HG03045 (cell line): ENCODE results near the gene POLR2H.

Experiments
- ATAC-seq: cut with Tn5 transposase; IDR thresholded peaks from one replicate; pipeline ENCODE4 v1.9.1; 2021; ENCODE audit warnings: mild to moderate bottlenecking, moderate library complexity; ENCODE audit not compliant: unreplicated experiment

Gene POLR2H

DNA sequence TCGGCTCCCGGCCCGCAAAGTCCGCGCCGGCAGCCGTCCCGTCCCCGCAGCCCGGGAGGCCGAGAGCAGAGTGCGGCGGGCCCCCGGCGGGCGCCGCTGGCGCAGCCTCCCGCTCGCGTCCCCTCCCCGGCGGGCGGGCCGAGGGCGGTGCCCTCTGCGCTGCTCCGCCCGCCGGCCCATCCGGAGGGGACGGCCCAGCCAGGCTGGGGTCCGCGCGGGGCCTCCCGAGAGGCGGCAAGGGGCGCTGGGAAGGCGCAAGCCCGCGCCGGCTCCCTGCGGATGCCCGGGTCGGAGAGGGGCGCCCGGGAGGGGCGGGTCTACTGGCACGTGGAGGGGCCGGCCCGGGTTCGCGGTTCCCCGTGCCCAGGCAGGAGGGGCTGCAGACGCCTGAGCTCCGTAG, at the start of gene POLR2H, which contains the start of gene CLCN2:
TSS of gene POLR2H (plus strand) at position 179 of the 400 bp plus-strand sequence. CDS start 1,783 bp downstream, outside the sequence.
TSS of gene CLCN2 (minus strand) at position 74 of the 400 bp plus-strand sequence. CDS start 126 bp downstream, outside the sequence.
- ATAC-seq = peak; percentile 40

DNA sequence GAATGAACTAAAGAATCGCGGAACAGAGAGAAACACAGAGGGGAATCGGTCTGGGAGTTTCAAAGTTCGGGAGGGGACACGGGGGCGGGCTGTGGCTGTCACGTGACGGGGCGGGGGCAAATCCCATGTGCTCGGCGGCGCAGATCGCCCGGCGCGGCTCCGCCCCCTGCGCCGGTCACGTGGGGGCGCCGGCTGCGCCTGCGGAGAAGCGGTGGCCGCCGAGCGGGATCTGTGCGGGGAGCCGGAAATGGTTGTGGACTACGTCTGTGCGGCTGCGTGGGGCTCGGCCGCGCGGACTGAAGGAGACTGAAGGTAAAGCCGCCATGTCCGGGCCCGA, 47.2 kb upstream of the POLR2H start, which contains the start of gene EIF4G1:
TSS of gene EIF4G1 (plus strand) at position 244 of the 337 bp plus-strand sequence. CDS start 1,191 bp downstream, outside the sequence.
- peak; percentile 86 for ATAC-seq

DNA sequence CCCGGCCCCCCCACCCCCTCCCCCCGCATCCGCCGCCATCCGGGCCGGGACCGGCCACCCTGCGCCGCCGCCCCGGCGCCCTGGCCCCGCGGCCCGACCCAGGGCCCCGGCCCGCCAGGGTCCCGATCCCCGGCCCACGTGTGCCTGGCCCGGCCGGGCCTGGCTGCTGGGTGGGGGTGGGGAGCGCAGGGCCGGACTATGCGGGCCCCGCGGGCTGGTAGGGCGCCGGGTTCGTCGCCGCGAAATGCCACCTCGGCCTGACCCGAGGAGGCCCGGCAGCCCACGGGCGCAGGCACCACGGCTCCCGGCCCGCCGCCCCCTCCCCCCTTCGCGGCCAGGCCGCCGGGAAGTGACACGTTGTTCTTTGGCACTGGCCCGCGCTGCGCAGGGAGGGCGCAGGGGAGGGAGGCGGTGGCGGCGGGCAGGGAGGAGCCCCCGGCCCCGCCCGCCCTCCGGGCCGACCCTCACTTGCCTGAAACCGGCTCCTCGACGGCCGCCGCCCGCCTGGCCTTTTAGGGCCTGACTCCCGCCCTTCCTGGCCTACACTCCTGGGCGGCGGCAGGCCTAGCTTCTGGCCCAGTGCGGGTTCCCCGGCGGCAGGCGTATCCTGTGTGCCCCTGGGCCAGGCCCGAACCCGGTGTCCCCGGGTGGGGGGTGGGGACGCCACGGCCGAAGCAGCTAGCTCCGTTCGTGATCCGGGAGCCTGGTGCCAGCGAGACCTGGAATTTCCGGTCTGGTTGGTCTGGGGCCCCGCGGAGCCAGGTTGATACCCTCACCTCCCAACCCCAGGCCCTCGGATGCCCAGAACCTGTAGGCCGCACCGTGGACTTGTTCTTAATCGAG, 46.6 kb upstream of the POLR2H start:
- peak; percentile 44 for ATAC-seq

DNA sequence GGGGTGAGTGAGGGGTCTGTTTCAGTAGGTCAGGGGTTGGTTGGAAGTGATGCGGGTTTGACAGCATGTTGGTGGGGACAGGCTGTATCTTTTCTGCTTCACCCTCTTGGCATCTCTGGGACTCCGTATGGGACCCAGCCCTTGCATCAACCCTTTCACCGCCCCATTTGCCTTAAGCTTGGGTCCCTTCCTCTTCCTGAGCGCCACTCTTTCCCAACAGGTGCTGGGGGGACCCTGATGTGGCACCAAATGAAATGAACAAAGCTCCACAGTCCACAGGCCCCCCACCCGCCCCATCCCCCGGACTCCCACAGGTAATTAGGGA, 46.0 kb upstream of the POLR2H start:
- ATAC-seq = peak; percentile 5

DNA sequence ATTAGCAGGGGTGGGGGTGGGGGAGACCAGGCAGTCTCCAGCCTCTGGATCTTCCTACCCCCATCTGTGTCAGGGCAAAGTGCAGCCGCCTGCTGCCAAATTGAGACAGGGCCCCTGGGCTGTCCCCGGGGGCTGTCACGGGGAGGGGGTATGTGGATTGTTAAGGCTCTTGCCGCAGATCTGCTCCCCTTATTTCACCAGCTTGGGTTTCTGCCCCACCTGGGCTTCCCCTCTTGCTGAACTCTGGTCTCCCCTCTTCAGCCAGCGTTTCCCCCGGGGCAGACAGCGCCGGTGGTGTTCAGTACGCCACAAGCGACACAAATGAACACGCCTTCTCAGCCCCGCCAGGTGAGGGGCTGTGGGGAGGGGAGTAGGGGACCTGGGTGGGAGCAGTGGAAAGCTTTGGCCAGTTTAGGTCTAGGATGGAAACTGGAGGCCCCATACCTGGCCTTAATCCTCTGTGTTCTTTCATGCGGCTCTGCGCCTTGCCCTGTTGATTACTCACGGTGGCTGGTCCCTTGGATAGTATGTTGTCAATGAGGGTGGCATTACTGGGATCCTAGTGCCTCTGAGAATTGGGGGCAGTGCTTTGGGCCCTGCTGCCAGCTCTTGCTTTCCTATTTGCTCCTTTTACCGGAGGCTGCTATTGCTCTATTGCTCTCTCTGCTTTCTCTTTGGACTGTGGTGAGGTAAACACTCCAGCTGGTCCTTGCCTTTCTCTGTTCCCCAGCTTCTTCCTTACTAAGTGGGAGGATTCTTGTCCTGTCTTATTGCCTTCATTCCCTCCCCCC, 45.4 kb upstream of the POLR2H start:
- no peak for ATAC-seq

DNA sequence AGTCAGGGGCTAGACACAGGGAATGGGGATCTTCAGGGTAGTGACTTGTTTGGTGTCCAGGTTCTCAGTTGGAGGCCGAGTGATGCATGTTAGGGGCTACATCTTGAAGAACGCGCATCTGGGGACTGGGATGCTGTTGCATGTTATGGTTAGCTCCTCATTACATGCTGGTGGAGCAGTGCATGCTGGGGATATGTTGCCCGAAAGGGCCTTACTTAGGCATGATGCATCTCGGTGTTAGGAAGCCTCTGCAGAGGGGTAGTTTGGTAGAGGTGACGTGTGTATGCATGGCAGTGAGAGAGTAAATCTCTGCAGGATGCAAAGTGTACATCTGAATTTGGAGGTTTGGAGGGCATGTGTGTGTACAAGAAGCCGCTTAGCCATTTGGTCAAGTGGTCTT, 44.7 kb upstream of the POLR2H start:
- no peak for ATAC-seq

DNA sequence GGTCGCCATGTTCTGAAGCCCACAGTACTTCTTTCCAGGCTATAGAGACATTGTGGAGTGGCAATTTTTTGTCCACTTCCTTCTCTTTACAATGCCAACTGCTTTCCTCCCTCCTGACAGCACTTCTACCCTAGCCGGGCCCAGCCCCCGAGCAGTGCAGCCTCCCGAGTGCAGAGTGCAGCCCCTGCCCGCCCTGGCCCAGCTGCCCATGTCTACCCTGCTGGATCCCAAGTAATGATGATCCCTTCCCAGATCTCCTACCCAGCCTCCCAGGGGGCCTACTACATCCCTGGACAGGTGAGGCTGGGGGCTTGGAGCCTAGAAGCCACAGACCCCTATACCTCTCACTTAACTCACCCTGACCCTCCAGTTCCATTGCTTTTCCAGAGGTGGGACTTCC, 44.3 kb upstream of the POLR2H start:
- no peak for ATAC-seq

DNA sequence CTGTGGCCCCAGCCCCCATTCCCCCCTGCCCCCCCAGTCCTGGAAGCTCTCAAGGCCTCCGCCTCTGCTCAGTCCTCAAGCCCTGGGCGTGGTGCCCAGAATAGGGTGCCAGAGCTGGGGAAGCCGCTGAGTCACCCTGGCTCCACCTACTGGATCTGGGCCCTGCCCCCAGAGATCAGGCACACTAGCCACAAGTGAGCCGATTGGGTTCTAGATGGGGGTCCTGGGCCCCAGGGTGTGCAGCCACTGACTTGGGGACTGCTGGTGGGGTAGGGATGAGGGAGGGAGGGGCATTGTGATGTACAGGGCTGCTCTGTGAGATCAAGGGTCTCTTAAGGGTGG, 41.4 kb upstream of the POLR2H start:
- ATAC-seq = no peak

DNA sequence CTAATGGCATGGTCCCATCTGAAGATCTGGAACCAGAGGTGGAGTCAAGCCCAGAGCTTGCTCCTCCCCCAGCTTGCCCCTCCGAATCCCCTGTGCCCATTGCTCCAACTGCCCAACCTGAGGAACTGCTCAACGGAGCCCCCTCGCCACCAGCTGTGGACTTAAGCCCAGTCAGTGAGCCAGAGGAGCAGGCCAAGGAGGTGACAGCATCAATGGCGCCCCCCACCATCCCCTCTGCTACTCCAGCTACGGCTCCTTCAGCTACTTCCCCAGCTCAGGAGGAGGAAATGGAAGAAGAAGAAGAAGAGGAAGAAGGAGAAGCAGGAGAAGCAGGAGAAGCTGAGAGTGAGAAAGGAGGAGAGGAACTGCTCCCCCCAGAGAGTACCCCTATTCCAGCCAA, 39.8 kb upstream of the POLR2H start:
- no peak for ATAC-seq

DNA sequence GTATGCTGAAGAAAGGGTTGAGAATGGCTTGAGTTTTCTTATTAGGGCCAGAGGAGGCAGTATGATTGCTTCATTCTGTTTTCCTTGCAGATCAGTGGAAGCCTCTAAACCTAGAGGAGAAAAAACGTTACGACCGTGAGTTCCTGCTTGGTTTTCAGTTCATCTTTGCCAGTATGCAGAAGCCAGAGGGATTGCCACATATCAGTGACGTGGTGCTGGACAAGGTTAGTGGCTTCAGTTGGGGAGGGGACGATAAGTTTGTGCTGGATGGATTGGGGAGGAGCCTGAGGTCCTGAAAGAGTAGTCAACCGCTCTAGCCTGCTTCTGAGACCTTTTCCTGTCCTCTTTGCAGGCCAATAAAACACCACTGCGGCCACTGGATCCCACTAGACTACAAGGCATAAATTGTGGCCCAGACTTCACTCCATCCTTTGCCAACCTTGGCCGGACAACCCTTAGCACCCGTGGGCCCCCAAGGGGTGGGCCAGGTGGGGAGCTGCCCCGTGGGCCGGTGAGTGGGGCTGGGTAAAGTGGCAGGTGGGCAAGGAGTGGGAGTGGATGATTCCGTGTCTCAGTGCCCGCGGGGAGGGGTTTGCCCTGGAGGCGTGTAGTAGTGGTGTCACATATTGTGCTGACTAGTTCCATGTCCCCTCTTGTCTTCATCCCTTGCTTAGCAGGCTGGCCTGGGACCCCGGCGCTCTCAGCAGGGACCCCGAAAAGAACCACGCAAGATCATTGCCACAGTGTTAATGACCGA, 38.6 kb upstream of the POLR2H start:
- ATAC-seq = no peak

DNA sequence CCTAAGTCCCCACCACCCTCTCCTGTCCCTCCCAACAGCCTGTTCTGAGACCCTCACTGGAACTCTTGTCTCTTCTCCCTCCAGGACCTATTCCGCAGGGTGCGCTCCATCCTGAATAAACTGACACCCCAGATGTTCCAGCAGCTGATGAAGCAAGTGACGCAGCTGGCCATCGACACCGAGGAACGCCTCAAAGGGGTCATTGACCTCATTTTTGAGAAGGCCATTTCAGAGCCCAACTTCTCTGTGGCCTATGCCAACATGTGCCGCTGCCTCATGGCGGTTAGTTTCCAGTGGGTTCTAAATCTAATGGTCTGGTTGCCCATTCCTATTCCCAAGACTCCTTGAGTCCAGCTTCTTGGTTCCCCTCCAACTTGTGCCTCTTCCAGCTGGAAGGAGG, 37.8 kb upstream of the POLR2H start:
- no peak for ATAC-seq

DNA sequence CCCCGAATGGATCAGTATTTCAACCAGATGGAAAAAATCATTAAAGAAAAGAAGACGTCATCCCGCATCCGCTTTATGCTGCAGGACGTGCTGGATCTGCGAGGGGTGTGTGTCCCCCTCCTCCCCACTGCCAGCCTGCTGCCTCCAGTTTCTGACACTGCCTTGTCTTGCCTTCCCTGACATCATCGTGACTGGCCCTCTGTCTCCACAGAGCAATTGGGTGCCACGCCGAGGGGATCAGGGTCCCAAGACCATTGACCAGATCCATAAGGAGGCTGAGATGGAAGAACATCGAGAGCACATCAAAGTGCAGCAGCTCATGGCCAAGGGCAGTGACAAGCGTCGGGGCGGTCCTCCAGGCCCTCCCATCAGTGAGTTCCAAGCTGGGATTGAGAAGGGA, 36.2 kb upstream of the POLR2H start:
- ATAC-seq = no peak

DNA sequence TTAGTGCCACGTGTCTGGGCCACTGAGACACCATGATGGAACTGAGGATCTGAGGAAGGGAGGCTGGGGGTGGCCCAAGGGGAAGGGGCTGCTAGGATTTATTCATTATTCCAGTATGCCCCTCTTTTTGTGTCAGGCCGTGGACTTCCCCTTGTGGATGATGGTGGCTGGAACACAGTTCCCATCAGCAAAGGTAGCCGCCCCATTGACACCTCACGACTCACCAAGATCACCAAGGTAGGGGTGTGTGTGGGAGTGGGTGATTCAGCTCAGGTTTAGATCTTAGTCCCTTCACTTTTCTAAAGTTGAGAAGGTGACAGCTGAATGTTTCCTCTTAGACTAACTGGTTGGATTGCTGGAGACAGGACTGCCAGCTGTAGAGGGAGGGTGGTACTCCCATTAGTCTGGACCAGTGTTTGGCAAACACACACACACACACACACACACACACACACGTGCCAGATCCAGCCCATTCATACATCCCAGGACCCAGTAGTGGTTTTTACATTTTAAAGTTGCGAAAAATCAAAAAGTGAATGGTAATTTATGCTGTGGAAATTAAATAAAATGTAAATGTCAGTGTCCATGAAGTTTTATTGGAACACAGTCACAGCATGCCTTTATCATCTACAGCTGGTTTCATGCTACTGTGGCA, 35.7 kb upstream of the POLR2H start:
- ATAC-seq = no peak

DNA sequence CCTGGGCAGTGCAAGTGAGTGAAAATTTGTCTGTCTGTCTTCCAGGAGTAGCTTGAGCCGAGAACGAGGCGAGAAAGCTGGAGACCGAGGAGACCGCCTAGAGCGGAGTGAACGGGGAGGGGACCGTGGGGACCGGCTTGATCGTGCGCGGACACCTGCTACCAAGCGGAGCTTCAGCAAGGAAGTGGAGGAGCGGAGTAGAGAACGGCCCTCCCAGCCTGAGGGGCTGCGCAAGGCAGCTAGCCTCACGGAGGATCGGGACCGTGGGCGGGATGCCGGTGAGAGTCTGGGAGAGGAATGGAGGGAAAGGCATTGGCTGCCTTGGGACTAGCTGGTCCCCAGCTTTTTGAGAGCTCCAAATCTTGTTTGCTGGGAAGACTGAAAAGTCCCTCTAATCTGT, 34.3 kb upstream of the POLR2H start:
- ATAC-seq = no peak

DNA sequence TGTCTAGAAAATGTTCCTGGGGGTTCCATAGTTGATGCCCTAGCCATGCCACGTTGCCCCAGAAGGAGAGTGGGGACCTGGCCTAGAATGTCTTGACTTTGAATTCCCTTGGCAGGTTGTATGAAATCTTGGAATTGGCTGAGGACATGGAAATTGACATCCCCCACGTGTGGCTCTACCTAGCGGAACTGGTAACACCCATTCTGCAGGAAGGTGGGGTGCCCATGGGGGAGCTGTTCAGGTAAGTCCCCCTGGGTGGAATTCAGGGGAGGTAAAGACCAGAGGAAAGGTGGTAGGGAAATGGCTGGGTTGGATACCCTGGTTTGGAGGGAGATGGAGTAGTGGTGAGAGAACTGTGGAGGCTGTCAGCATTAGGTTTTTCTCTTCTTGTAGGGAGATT, 33.0 kb upstream of the POLR2H start:
- ATAC-seq = no peak

DNA sequence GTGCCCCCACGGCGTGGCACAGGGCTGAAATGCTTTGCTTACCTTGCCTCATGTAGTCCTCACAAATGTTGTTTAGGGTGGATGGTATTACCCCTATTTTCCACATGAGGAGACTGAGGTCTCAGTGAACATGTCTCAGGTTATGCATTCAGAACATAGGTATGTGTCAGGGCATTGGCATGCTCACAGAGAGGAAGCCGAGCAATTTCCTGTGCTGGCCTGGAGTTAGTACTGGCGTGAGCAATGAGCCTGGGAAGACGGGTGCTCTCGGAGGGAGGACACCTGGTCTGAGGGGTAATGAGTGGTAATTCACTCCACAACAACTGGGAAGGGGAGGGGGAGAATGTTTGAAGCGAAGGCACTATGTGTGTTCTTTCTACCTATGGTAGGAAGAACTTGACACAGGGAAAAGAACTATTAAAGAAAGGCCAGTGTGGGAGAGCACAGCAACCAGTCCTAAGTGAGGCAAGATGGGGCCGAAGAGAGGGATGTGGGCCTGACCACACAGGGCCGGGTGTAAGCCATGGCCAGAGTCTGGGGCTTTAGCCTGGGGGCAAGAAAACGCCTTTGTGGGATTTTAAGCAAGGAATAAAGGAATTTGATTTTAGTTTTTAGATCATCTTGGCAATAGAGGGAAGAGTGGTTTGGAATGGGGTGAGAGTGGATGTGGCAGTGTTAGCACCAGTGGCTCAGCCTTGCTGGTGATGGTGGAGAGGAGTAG, 29.0 kb upstream of the POLR2H start:
- no peak for ATAC-seq

DNA sequence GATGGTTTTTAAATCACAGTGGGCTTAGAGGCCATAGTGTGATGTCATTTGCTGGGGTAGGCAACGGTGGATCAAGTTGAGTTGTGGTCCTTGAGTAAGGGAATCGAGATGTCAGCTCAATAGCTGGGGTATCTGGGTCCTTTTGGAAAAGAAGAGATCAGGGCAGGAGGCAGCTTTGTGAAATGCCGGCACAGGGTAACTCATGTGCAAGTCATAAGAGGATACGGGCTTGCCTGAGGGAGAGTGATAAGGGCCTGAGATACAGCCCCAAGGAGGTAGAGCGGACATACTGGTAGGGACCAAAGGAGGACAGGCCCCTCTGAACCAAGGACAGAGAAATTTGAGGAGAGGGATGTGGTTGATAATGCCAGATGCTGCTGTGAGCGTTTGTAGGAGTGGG, 28.3 kb upstream of the POLR2H start:
- ATAC-seq = no peak

DNA sequence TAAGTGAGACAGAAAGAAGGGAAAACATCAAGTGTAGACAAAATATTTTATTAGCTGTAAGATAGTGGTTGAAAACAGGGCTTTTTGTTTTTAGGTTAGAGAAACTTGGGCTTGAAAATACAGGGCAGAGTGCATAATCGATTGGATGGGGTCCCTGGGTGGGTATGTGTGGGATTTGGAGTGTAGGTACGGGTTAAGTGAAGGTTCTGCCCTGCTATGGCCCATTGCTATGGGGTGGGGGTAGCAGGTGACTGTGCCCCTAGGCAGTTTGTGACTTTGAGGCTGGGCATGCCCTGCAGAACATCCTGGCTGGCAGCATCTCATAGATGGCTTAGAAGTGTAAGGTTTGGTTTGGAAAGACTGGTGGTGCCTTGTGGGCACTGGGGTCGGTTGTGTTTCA, 27.8 kb upstream of the POLR2H start:
- ATAC-seq = no peak

DNA sequence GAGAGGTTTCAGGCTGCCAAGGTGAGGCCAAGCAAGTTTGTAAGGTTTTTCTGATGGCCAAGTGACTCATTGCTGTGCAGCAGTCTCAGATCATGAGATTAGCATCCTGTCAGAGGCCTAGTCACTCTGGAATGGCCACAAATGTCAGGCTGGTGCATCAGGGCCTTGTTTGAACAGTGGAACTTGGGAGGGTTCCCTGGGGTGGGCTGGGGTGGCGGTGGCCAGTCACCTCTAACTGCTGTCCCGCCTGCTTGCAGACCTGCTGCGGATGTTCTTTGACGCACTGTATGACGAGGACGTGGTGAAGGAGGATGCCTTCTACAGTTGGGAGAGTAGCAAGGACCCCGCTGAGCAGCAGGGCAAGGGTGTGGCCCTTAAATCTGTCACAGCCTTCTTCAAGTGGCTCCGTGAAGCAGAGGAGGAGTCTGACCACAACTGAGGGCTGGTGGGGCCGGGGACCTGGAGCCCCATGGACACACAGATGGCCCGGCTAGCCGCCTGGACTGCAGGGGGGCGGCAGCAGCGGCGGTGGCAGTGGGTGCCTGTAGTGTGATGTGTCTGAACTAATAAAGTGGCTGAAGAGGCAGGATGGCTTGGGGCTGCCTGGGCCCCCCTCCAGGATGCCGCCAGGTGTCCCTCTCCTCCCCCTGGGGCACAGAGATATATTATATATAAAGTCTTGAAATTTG, 26.9 kb upstream of the POLR2H start:
- no peak for ATAC-seq

DNA sequence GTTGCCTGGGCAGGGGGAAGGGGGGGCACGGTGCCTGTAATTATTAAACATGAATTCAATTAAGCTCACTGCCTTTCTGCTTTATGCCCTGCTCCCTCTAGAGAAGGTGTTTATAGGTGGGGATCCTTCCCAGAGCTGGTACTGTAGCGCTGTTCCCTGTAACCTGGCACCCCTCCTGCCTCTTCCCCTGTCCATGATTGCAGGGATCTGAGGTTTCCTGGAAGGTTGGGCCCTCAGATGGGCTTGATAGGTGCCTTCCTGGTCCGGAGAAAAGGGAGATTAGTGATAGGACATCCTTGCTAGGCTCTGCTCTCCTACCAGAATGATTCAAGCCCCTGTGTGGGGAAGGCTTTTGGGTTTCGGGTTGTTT, 26.2 kb upstream of the POLR2H start:
- ATAC-seq = peak; percentile 30
